IMR-90 (cell line): ENCODE data around the gene PITPNM3. TPM values are rescaled to one million over a fixed set of nuclear protein-coding genes. Genes with fewer than 3 reads are reported as not detected.

Source experiments
- ATAC-seq: fragments of 200-7000 bp; cut with Tn5 transposase; 2 replicates; pipeline ENCODE4 v1.9.1; 2020; ENCODE audit warnings: low read depth, mild to moderate bottlenecking, moderate library complexity
- BruUV-seq: library from RNA; stranded (reverse); fragments of 400-500 nt; replicated peaks from 2 replicates; lab custom pipeline; 2021; lab: Mats Ljungman, UMichigan
- CTCF ChIA-PET: fragments of 300-600 bp; formaldehyde crosslinking; extraction: SDS; loops from one replicate; lab custom pipeline; 2021; ENCODE audit warnings: antibody characterized with exemption; lab: Yijun Ruan, JAX
- POLR2A ChIA-PET: fragments of 300-600 bp; sonication (Branson Sonifier 250); formaldehyde crosslinking; loops from one replicate; lab custom pipeline; 2022; ENCODE audit warnings: antibody characterized with exemption; ENCODE audit not compliant: unreplicated experiment; lab: Charles Lee
- DNase-seq: peaks from one replicate; pipeline ENCODE4 v3.0.0; 2013
- H2AFZ ChIP-seq: replicated peaks from 2 replicates; pipeline ENCODE3; 2013; ENCODE audit warnings: low read length, mild to moderate bottlenecking; ENCODE audit not compliant: poor library complexity
- H2AK5ac ChIP-seq: 2 replicates; pipeline ENCODE4 v1.6.1; 2013; ENCODE audit warnings: low read depth, low read length, inconsistent platforms
- H2AK9ac ChIP-seq: replicated peaks from 2 replicates; pipeline ENCODE3; 2013; ENCODE audit warnings: mild to moderate bottlenecking, low read depth, low read length, moderate library complexity; ENCODE audit not compliant: poor library complexity
- H2BK120ac ChIP-seq: 2 replicates; pipeline ENCODE4 v1.6.1; 2013; ENCODE audit warnings: low read depth, low read length, inconsistent platforms
- H2BK15ac ChIP-seq: 3 replicates; pipeline ENCODE4 v1.6.1; 2013; ENCODE audit warnings: low read depth, low read length, inconsistent platforms
- H2BK20ac ChIP-seq: 2 replicates; pipeline ENCODE4 v1.6.1; 2013; ENCODE audit warnings: low read depth, mild to moderate bottlenecking, inconsistent platforms, low read length, moderate library complexity
- H2BK5ac ChIP-seq: 2 replicates; pipeline ENCODE4 v1.6.1; 2013; ENCODE audit warnings: mild to moderate bottlenecking, low read depth, low read length, inconsistent platforms; ENCODE audit not compliant: poor library complexity, severe bottlenecking
- H3K14ac ChIP-seq: replicated peaks from 2 replicates; pipeline ENCODE4 v1.6.1; 2013; ENCODE audit warnings: low read depth, low read length, inconsistent platforms
- H3K18ac ChIP-seq: 2 replicates; pipeline ENCODE4 v1.6.1; 2013; ENCODE audit warnings: low read depth, low read length, control low read depth
- H3K23ac ChIP-seq: 2 replicates; pipeline ENCODE4 v1.6.1; 2013; ENCODE audit warnings: low read depth, low read length, inconsistent platforms
- H3K27ac ChIP-seq: 2 replicates; pipeline ENCODE4 v1.5.1; 2013; ENCODE audit warnings: mild to moderate bottlenecking, control low read depth, low read length; ENCODE audit not compliant: insufficient read depth
- H3K27me3 ChIP-seq: 2 replicates; pipeline ENCODE4 v1.6.1; 2013; ENCODE audit warnings: low read length; ENCODE audit not compliant: control insufficient read depth, insufficient read depth
- H3K36me3 ChIP-seq: 2 replicates; pipeline ENCODE4 v1.6.1; 2013; ENCODE audit warnings: low read length, mixed read lengths; ENCODE audit not compliant: control insufficient read depth, insufficient read depth
- H3K4ac ChIP-seq: 2 replicates; pipeline ENCODE4 v1.6.1; 2013; ENCODE audit warnings: low read depth, low read length, inconsistent platforms
- H3K4me1 ChIP-seq: 2 replicates; pipeline ENCODE4 v1.6.1; 2013; ENCODE audit warnings: low read length, mixed read lengths; ENCODE audit not compliant: control insufficient read depth, insufficient read depth
- H3K4me2 ChIP-seq: 2 replicates; pipeline ENCODE4 v1.6.1; 2013; ENCODE audit warnings: low read depth, mild to moderate bottlenecking, control low read depth, low read length, moderate library complexity
- H3K4me3 ChIP-seq: 2 replicates; pipeline ENCODE4 v1.5.1; 2013; ENCODE audit warnings: low read depth, mild to moderate bottlenecking, control low read depth, low read length, moderate library complexity; ENCODE audit not compliant: insufficient read depth
- H3K56ac ChIP-seq: 2 replicates; pipeline ENCODE4 v1.6.1; 2013; ENCODE audit warnings: low read length, inconsistent platforms; ENCODE audit not compliant: insufficient read depth; ENCODE audit errors: extremely low read depth
- H3K79me1 ChIP-seq, 2 experiments: 2 replicates each; pipeline ENCODE4 v1.6.1; 2013; ENCODE audit warnings: low read length in 2 of 2, inconsistent platforms in 1 of 2, low read depth in 1 of 2
- H3K9ac ChIP-seq: 2 replicates; pipeline ENCODE4 v1.6.1; 2013; ENCODE audit warnings: low read depth, low read length, control low read depth
- H3K9me1 ChIP-seq: 2 replicates; pipeline ENCODE4 v1.6.1; 2013; ENCODE audit warnings: low read length, inconsistent platforms; ENCODE audit not compliant: insufficient read depth
- H3K9me3 ChIP-seq: 2 replicates; pipeline ENCODE4 v1.6.1; 2013; ENCODE audit warnings: low read length; ENCODE audit not compliant: control insufficient read depth, insufficient read depth
- H4K20me1 ChIP-seq: 2 replicates; pipeline ENCODE4 v1.6.1; 2013; ENCODE audit warnings: low read length, inconsistent platforms; ENCODE audit not compliant: insufficient read depth
- H4K5ac ChIP-seq: 2 replicates; pipeline ENCODE4 v1.6.1; 2013; ENCODE audit warnings: mild to moderate bottlenecking, low read depth, low read length, control low read depth
- H4K8ac ChIP-seq, 2 experiments: 2 replicates each; pipeline ENCODE4 v1.6.1; 2013; ENCODE audit warnings: low read depth in 2 of 2, low read length in 2 of 2, control low read depth in 1 of 2, inconsistent platforms in 1 of 2
- H4K91ac ChIP-seq: 2 replicates; pipeline ENCODE4 v1.6.1; 2013; ENCODE audit warnings: low read depth, low read length, inconsistent platforms; ENCODE audit not compliant: insufficient read depth
- BHLHE40 ChIP-seq: fragments of 150-350 bp; IDR thresholded peaks from 2 replicates; pipeline ENCODE4 v1.6.1; 2016; ENCODE audit warnings: mild to moderate bottlenecking, low read depth, low read length
- CEBPB ChIP-seq: IDR thresholded peaks from 2 replicates; pipeline ENCODE4 v1.6.1; 2012; ENCODE audit warnings: low read depth, low read length, improper control_type of control experiment
- CHD1 ChIP-seq: IDR thresholded peaks from 2 replicates; pipeline ENCODE4 v1.6.1; 2012; ENCODE audit warnings: low read depth, low read length, improper control_type of control experiment
- FOS ChIP-seq: fragments of 150-350 bp; IDR thresholded peaks from 2 replicates; pipeline ENCODE4 v1.6.1; 2016; ENCODE audit warnings: low read depth, low read length
- MAFK ChIP-seq: IDR thresholded peaks from 2 replicates; pipeline ENCODE4 v1.6.1; 2012; ENCODE audit warnings: low read depth, low read length, improper control_type of control experiment
- MAZ ChIP-seq: IDR thresholded peaks from 2 replicates; pipeline ENCODE4 v1.6.1; 2012; ENCODE audit warnings: low read depth, mild to moderate bottlenecking, low read length, improper control_type of control experiment, moderate library complexity, borderline replicate concordance
- MXI1 ChIP-seq: IDR thresholded peaks from 2 replicates; pipeline ENCODE4 v1.6.1; 2012; ENCODE audit warnings: low read depth, mild to moderate bottlenecking, low read length, moderate library complexity, borderline replicate concordance
- NFE2L2 ChIP-seq: fragments of 150-350 bp; IDR thresholded peaks from 2 replicates; pipeline ENCODE4 v1.6.1; 2016; ENCODE audit warnings: low read depth, mild to moderate bottlenecking, low read length
- POLR2A ChIP-seq: IDR thresholded peaks from 2 replicates; pipeline ENCODE4 v1.6.1; 2012; ENCODE audit warnings: mild to moderate bottlenecking, low read depth, low read length
- RAD21 ChIP-seq: IDR thresholded peaks from 2 replicates; pipeline ENCODE4 v1.6.1; 2012; ENCODE audit warnings: low read length, improper control_type of control experiment
- RCOR1 ChIP-seq: IDR thresholded peaks from 2 replicates; pipeline ENCODE4 v1.6.1; 2012; ENCODE audit warnings: mild to moderate bottlenecking, low read length, improper control_type of control experiment; ENCODE audit not compliant: insufficient replicate concordance
- RFX5 ChIP-seq: IDR thresholded peaks from 2 replicates; pipeline ENCODE4 v1.8.0; 2012; ENCODE audit warnings: low read depth, mild to moderate bottlenecking, low read length, moderate library complexity
- SMC3 ChIP-seq: fragments of 150-350 bp; IDR thresholded peaks from 2 replicates; pipeline ENCODE4 v1.6.1; 2016; ENCODE audit warnings: low read depth, mild to moderate bottlenecking, antibody characterized with exemption, low read length, moderate library complexity
- WGBS, 2 experiments: methylation state at CpG; one replicate each; pipeline versions ENCODE4 v1.1.5 to v1.1.7; 2013; ENCODE audit warnings: missing lambda C conversion rate in 2 of 2; ENCODE audit not compliant: insufficient read length in 1 of 2; ENCODE audit errors: extremely low coverage in 2 of 2; 5-methylcytosine and 5-hydroxymethylcytosine counted together
- dilution Hi-C: fragments of 300-500 bp; cut with HindIII; formaldehyde crosslinking; loops from one replicate; pipeline ENCODE4 v1.14.3; 2018; ENCODE audit warnings: low sequenced_read_pairs; ENCODE audit not compliant: unreplicated experiment
- in situ Hi-C: fragments of 300-500 bp; cut with MboI; formaldehyde crosslinking; loops from 3 replicates; pipeline ENCODE4 v1.14.3; 2019; ENCODE audit warnings: low sequenced_read_pairs, inconsistent platforms, mixed read lengths
- intact Hi-C: fragments of 100-400 bp; cut with micrococcal nuclease; formaldehyde crosslinking; loops from 2 replicates; pipeline ENCODE4 v1.10.0; 2022
- polyA plus RNA-seq, 3 experiments: library from polyadenylated mRNA; depleted of rRNA; stranded (reverse); fragments of >200 nt; gene quantifications; 2 replicates each; pipeline ENCODE4 v1.2.3, GENCODE V29; 2012; ENCODE audit warnings: low replicate concordance in 1 of 3
- total RNA-seq: library from RNA; depleted of rRNA; stranded (reverse); fragments of >200 nt; gene quantifications from 2 replicates; pipeline ENCODE4 v1.2.3, GENCODE V29; 2012
- TF ChIP-seq, protein P1 (sequence below): fragments of 150-350 bp; IDR thresholded peaks from 2 replicates; pipeline ENCODE4 v1.6.1; 2016; ENCODE audit warnings: low read depth, mild to moderate bottlenecking, low read length, moderate library complexity, borderline replicate concordance
- TF ChIP-seq, protein P2 (sequence below): conservative IDR thresholded peaks from 2 replicates; pipeline ENCODE4 v1.5.1; 2012; ENCODE audit warnings: mild to moderate bottlenecking, low read depth, low read length, improper control_type of control experiment
- TF ChIP-seq, protein P3 (sequence below): fragments of 150-350 bp; IDR thresholded peaks from 2 replicates; pipeline ENCODE4 v1.6.1; 2017; ENCODE audit warnings: mild to moderate bottlenecking, antibody characterized with exemption, low read length, low read depth

PITPNM3 gene
- total and polyA plus RNA-seq, 2 of the 4 experiments (the other 2 are of a cell fraction) = 0.54 to 1.7 TPM

DNA sequence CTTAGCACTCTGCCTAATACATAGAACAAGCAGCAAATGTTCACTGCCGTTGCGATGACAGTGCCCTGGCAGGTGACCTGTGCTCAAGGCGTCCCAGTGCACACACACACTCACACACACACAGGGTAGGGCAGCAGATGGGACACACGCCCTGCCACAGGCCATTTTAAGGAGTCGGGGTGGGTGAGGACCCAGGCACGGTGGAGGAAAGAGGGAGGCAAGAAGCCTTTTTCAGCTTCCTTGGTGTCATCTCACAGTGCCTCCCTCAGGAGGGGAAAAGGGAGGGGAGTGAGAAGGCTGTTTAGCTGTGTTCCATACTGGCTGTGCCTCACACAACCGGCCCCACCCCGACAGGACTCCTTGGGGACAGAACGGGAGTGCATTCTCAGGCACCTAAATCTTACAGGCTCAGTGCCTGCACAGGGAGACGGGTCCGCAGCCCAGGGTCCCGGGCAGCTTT lies 1.5 kb downstream of the PITPNM3 start:
- Histone ChIP-seq H3K27ac (no peak overlapping the region), H4K5ac (no peak overlapping the region), H2BK20ac (no peak overlapping the region), H3K4me3 (peak overlapping the region; percentile 56; the same call in 1 of the 2 replicates), H3K18ac (no peak overlapping the region), H2BK5ac (no peak overlapping the region), H3K27me3 (peaks cover 35% of the 10 kb centered on the region), H2BK15ac (no peak overlapping the region), H3K4me1 (peaks cover 5% of the 10 kb centered on the region; the same call in 1 of the 2 replicates), H2AFZ (peak overlapping the region; percentile 69), H2AK9ac (peak overlapping the region; percentile 56), H3K79me1 (no peaks in the 10 kb centered on the region), H3K4me2 (peak overlapping the region; percentile 82), H4K20me1 (0 out of 2 replicates have a peak, but pooled peaks cover 4% of the 10 kb centered on the region), H4K91ac (no peak overlapping the region; the same call in 1 of the 2 replicates), H3K23ac (peak overlapping the region; percentile 84), H3K9me1 (no peaks in the 10 kb centered on the region; the same call in 1 of the 2 replicates), H3K36me3 (no peaks in the 10 kb centered on the region), H3K9ac (no peak overlapping the region), H3K14ac (no peak overlapping the region; the same call in 1 of the 2 replicates), H3K9me3 (no peaks in the 10 kb centered on the region), H3K4ac (peak overlapping the region; percentile 45; the same call in 1 of the 2 replicates), H2AK5ac (peak overlapping the region; percentile 67), H4K8ac (no peak overlapping the region), H2BK120ac (no peak overlapping the region), H3K56ac (no peak overlapping the region)
- intact Hi-C loops (loop anchor here (5.0 kb wide), 1 partner anchor 83 kb away; no protein-coding TSS in a partner anchor), dilution Hi-C loops (no loop called here), in situ Hi-C loops (no loop called here)
- DNase-seq (no peak), ATAC-seq (no peak; the same call in 1 of the 2 replicates)
- 0% methylated on average over 1 of the region's 12 CpGs; no CpG with 5 or more reads in 1 of the 2 experiments for WGBS, 2 experiments
- ChIA-PET POLR2A (interaction anchor here (0.6 kb wide), 1 partner anchor 87 kb away, joined by 5 read pairs; no protein-coding TSS in a partner anchor), CTCF (no interaction called here)
- TF ChIP-seq, protein P1, sequence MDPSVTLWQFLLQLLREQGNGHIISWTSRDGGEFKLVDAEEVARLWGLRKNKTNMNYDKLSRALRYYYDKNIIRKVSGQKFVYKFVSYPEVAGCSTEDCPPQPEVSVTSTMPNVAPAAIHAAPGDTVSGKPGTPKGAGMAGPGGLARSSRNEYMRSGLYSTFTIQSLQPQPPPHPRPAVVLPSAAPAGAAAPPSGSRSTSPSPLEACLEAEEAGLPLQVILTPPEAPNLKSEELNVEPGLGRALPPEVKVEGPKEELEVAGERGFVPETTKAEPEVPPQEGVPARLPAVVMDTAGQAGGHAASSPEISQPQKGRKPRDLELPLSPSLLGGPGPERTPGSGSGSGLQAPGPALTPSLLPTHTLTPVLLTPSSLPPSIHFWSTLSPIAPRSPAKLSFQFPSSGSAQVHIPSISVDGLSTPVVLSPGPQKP = no peak
- TF ChIP-seq POLR2A (no peak), RFX5 (no peak), FOS (no peak), RCOR1 (no peak), SMC3 (no peak), NFE2L2 (no peak), MAFK (no peak), BHLHE40 (no peak), CEBPB (no peak), MXI1 (no peak), CHD1 (no peak), RAD21 (no peak), MAZ (no peak)
- TF ChIP-seq, protein P2, sequence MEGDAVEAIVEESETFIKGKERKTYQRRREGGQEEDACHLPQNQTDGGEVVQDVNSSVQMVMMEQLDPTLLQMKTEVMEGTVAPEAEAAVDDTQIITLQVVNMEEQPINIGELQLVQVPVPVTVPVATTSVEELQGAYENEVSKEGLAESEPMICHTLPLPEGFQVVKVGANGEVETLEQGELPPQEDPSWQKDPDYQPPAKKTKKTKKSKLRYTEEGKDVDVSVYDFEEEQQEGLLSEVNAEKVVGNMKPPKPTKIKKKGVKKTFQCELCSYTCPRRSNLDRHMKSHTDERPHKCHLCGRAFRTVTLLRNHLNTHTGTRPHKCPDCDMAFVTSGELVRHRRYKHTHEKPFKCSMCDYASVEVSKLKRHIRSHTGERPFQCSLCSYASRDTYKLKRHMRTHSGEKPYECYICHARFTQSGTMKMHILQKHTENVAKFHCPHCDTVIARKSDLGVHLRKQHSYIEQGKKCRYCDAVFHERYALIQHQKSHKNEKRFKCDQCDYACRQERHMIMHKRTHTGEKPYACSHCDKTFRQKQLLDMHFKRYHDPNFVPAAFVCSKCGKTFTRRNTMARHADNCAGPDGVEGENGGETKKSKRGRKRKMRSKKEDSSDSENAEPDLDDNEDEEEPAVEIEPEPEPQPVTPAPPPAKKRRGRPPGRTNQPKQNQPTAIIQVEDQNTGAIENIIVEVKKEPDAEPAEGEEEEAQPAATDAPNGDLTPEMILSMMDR = no peak
- TF ChIP-seq, protein P3, sequence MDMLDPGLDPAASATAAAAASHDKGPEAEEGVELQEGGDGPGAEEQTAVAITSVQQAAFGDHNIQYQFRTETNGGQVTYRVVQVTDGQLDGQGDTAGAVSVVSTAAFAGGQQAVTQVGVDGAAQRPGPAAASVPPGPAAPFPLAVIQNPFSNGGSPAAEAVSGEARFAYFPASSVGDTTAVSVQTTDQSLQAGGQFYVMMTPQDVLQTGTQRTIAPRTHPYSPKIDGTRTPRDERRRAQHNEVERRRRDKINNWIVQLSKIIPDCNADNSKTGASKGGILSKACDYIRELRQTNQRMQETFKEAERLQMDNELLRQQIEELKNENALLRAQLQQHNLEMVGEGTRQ = no peak
- BruUV-seq = no TSS peak
